ENCODE results near the gene FFAR3. TPM values are rescaled to one million over a fixed set of nuclear protein-coding genes. Genes with fewer than 3 reads are reported as not detected.

FFAR3 gene, protein sequence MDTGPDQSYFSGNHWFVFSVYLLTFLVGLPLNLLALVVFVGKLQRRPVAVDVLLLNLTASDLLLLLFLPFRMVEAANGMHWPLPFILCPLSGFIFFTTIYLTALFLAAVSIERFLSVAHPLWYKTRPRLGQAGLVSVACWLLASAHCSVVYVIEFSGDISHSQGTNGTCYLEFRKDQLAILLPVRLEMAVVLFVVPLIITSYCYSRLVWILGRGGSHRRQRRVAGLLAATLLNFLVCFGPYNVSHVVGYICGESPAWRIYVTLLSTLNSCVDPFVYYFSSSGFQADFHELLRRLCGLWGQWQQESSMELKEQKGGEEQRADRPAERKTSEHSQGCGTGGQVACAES
- total RNA-seq: 1 to 10 TPM; 1.4 to 5.1 TPM

DNA sequence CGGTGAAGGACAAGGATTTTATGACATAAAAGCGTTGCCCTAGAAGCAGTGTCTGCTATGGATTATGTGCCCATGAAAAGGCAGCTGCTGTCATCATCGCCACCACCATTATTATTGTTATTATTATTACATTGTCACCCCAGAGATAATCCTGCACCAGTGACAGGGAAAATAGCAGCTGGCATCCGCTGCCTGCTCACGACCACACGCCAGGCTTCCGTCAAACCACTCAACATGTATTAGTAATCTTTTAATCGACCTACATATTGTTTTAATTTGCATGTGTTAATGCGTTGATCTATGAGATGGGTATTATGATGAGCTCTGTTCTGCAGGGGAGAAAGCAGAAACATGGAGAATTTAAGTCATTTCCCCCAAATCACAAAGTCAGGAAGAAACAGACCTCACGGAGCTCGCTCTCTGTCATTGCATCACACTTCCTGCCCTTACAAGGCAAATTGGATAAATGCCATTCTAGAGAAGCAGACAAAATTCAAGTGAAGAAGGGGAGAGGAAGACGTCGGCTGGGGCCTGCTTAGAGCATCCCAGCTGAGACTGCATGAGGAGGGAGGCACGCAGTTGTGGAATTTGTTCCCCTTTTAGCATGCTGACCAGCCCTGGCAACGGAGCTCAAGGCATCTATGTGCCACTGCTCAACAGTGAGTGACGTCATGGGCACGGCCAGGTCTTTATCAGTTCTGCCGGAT is at the start of gene FFAR3:
TSS of gene FFAR3 (plus strand) at position 594 of the 707 bp plus-strand sequence. CDS start 431 bp downstream, outside the sequence.
- H3K36me3 Mint-ChIP-seq: no peaks in the 10 kb centered on the region
- DNase-seq (ENCODE audit: low spot score in 2 of 2): no peak
- peak within 1 kb of the TSS; percentile 83 to 94 for H3K27ac Mint-ChIP-seq
- H3K9me3 Mint-ChIP-seq: no peaks in the 10 kb centered on the region
- peak; percentile 32 to 62 for ATAC-seq

DNA sequence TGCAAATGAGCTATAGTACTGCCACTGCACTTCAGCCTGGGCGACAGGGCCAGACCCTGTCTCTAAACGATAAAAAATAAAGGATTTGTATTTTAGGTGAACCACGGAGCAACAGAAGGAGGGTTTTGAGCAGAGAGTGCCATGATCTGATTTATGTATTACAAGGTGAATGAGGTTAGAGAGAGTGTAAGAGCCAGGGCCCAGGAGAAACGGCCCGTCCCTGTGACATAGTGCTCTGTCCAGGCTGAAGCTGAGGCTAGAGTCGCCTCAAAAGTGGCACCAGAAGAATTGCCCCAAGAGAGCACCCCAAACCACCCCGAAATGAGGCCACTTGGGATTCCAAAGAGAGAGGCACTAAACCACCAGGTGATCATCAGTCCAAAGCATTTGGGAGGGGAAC is 49.4 kb upstream of the FFAR3 start:
- Mint-ChIP-seq H3K36me3 (no peaks in the 10 kb centered on the region), H3K27ac (no peak overlapping the region), H3K9me3 (no peaks in the 10 kb centered on the region)
- DNase-seq (ENCODE audit: low spot score in 2 of 2) (no peak), ATAC-seq (no peak)

DNA sequence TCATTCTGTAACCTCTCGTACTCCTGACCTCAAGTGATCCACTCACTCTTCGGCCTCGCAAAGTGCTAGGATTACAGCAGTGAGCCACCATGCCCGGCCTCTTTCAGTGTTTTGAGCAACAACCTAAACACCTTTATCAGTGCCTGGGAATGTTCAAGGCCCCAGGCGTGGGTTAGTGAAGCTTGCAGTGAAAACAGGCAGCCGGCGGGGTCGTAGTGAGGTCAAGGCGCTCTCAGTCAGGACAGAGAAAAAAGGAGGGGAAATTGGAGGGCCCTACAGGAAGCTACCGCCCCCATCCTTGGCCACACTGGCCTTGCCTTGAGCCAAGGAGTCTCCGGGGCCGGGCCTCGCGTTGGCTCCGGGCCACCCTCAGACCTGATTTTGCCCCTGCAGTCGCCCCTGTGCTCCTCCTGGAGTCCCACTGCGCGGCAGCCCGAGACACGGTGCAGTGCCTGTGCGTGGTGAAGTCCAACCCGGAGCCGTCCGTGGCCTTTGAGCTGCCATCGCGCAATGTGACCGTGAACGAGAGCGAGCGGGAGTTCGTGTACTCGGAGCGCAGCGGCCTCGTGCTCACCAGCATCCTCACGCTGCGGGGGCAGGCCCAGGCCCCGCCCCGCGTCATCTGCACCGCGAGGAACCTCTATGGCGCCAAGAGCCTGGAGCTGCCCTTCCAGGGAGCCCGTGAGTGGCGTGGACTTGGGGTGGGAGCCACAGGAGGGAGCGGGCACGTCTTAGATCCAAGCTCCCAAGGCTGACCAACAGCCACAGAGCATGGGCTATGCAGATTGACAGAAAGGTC is 48.6 kb upstream of the FFAR3 start:
- no peak overlapping the region for H3K27ac Mint-ChIP-seq

DNA sequence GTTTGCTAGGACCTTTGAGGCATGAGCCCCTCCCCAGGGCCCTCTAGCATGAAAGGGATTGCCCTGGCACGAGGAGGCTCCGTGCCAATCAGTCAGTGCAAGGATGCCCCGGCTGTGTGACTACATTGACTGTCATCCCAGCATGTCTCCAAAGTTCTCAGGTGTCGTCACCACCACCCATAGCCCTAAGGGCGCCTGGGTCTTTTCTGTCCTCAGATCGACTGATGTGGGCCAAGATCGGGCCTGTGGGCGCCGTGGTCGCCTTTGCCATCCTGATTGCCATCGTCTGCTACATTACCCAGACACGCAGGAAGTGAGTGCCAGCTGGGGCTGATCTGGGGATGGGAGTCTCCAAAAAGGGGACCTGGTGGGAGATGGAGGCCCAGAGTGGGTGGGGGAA is 47.9 kb upstream of the FFAR3 start:
- Mint-ChIP-seq H3K27ac (no peak overlapping the region), H3K36me3 (no peaks in the 10 kb centered on the region), H3K9me3 (no peaks in the 10 kb centered on the region)
- DNase-seq (ENCODE audit: low spot score in 2 of 2): no peak
- ATAC-seq: peak in 1 of 2 donors; percentile 62

More for the DNA sequence above, 48.6 kb upstream of the FFAR3 start:
- DNase-seq (ENCODE audit: low spot score in 2 of 2) (no peak), ATAC-seq (no peak)
- Mint-ChIP-seq H3K9me3 (no peaks in the 10 kb centered on the region), H3K36me3 (no peaks in the 10 kb centered on the region)

DNA sequence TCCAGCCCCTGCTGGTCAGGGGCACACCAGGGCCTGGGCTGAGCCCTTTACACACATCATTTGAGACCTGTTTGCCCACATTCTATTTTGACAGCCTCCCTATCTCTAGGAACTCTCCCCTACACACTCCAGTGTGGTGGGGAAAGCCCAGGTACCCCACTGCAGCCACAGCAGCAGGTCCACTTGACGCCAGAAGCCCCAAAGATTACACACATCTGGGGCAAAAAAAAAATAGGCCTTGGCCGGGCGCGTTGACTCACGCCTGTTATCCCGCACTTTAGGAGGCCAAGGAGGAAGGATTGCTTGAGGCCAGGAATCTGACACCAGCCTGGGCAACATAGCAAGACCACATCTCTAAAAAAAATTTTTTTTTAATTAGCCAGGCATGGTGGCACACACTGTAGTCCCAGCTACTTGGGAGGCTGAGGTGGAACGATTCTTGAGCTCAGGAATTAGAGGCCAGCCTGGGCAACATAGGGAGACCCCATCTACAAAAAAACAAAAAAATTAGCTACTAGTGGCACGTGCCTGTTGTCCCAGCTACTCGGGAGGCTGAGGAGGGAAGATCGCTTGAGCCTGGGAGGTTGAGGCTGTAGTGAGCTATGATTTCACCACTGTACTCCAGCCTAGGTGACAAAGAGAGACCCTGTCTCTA is 47.3 kb upstream of the FFAR3 start:
- peak overlapping the region; percentile 33 to 77 for H3K27ac Mint-ChIP-seq
- no peak for ATAC-seq
- H3K9me3 Mint-ChIP-seq: no peaks in the 10 kb centered on the region
- no peaks in the 10 kb centered on the region for H3K36me3 Mint-ChIP-seq
- DNase-seq (ENCODE audit: low spot score in 2 of 2): no peak

DNA sequence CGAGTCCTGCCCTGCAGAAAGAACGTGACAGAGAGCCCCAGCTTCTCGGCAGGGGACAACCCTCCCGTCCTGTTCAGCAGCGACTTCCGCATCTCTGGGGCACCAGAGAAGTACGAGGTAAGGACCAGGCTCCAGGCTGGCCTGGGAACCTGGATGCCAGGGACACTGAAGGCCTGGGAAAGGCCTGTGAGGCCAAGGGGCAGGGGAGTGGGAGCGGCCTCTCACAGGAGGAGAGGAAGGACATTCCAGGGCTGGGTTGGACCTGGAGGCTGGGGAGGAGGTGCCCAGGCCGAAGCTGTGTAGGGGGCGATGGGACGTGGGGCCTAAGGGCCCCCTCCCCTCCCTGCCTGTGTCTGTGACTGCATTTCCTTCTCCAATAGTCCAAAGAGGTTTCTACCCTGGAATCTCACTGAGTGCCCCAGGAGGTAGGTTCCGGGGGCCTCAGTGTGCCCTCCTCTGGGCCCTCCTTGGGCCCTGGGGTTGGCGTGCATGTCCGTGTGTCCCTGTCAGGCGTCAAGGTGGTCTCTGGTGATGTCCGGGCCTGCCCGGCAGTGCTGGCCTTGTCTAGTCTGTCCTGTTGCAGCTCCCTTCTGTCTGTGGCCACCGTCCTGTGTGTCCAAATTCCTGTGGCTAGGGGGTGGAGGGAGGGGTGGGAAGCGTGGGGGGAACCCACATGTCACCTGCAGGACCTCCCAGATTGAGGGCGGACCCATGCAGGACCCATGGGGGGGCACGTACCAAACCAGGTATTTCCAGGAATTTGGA is 46.2 kb upstream of the FFAR3 start:
- Mint-ChIP-seq H3K36me3 (no peaks in the 10 kb centered on the region), H3K9me3 (no peaks in the 10 kb centered on the region), H3K27ac (peak overlapping the region in 1 of 2 donors; percentile 33)
- DNase-seq (ENCODE audit: low spot score in 2 of 2): no peak
- no peak for ATAC-seq

DNA sequence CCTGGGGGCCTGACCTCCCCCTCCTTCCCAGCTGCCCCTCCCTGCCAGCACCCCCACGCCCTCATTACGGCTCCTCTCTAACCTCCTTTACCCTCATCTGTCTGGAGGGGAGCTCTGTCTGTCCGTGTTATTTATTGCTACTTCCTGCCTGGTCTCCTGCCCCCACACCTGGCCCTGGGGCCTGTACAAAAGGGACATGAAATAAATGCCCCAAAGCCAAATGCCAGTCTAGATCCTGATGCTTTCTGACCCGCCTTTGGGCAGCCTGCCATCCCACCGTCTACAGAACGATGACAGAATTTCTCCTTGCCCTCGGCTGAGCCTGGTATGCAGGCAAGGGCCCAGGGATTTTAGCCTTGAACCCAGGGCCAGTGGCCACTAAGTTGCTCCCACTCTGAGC is 44.7 kb upstream of the FFAR3 start:
- no peak overlapping the region for H3K27ac Mint-ChIP-seq
- no peak for ATAC-seq
- H3K36me3 Mint-ChIP-seq: no peaks in the 10 kb centered on the region
- no peak for DNase-seq (ENCODE audit: low spot score in 2 of 2)
- H3K9me3 Mint-ChIP-seq: no peaks in the 10 kb centered on the region

DNA sequence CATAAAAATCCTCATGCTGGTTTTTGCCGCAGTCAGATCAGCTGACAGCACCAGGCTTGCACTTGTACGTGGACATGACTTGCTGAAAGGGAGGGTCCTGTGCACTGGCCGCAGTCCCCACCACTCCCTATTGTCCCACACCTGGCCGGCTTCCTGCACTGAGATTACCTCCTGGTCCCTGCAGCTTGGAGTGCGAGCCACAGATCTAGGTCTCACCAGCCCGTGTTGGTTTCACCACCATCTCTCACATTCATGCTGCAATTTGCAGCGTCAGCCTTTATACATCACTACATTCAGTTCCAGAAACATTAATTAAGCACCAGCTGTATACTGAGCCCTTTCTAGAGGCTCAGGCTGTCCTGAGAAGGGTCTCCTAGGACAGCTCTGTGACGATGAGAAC is 44.2 kb upstream of the FFAR3 start:
- DNase-seq (ENCODE audit: low spot score in 2 of 2): no peak
- H3K36me3 Mint-ChIP-seq: no peaks in the 10 kb centered on the region
- H3K9me3 Mint-ChIP-seq: no peaks in the 10 kb centered on the region
- H3K27ac Mint-ChIP-seq: no peak overlapping the region
- no peak for ATAC-seq

DNA sequence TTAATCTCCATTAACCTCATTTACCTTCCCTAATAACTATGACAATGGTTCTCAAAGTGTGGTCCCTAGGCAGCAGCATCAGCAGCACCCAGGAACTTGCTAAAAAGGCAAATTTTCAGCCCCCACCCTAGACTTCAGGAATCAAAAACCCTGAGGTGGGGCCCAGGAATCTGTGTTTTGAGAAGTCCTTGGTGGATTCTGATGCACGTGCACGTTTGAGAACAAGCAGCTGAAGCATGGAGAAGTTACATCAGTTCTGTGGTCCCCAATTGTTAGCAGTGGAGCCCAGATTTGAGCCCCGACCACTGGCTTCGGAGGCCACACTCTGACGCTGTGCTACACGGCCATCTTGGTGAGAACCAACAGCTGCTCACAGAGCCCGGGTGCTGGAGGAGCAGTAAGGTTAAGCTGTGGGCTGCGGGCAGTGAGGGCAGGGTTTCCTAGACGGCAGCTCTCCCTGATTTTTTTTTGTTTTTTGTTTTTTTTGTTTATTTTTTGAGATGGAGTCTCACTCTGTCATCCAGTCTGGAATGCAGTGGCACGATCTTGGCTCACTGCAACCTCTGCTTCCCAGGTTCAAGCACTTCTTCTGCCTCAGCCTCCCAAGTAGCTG is 43.3 kb upstream of the FFAR3 start:
- no peak overlapping the region for H3K27ac Mint-ChIP-seq
- no peak for DNase-seq (ENCODE audit: low spot score in 2 of 2)
- H3K36me3 Mint-ChIP-seq: no peaks in the 10 kb centered on the region
- ATAC-seq: no peak
- no peaks in the 10 kb centered on the region for H3K9me3 Mint-ChIP-seq

DNA sequence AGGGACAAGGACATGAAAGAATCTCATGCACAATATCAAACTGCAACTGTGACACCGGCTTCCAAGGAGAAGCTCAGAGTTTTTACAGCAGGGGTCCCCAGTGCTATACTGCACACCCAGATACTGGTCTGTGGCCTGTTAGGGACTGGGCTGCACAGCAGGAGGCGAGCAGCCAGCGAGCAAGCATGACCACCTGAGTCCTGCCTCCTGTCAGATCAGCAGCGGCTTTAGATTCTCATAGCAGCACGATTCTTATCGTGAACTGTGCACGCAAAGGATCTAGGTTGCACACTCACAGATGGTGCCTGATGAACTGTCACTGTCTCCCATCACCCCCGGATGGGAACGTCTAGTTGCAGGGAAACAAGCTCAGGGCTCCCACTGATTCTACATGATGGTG is 42.4 kb upstream of the FFAR3 start:
- DNase-seq (ENCODE audit: low spot score in 2 of 2) (no peak), ATAC-seq (no peak)
- no peaks in the 10 kb centered on the region for H3K9me3 Mint-ChIP-seq
- no peaks in the 10 kb centered on the region for H3K36me3 Mint-ChIP-seq
- H3K27ac Mint-ChIP-seq: no peak overlapping the region

DNA sequence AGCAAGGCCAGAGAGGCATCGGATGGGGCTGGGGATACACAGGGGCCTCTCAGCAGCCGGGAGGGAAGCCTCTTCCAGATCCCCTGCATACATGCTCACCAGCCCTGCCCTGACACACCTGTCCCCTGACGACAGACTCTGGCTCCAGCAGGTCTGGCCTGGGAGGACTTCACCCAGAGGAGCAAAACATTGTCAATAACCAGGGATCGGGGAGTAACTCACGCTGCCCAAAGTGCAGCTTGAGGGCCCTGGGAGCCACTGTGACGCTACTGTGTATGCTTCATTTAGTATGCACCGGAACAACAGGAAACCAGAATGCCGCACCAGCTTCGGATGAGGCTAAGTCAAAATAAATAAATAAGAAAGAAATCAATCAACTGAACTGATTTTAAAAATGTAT is 41.7 kb upstream of the FFAR3 start:
- no peak overlapping the region for H3K27ac Mint-ChIP-seq
- no peak for ATAC-seq
- H3K9me3 Mint-ChIP-seq: no peaks in the 10 kb centered on the region
- DNase-seq (ENCODE audit: low spot score in 2 of 2): no peak
- H3K36me3 Mint-ChIP-seq: no peaks in the 10 kb centered on the region

DNA sequence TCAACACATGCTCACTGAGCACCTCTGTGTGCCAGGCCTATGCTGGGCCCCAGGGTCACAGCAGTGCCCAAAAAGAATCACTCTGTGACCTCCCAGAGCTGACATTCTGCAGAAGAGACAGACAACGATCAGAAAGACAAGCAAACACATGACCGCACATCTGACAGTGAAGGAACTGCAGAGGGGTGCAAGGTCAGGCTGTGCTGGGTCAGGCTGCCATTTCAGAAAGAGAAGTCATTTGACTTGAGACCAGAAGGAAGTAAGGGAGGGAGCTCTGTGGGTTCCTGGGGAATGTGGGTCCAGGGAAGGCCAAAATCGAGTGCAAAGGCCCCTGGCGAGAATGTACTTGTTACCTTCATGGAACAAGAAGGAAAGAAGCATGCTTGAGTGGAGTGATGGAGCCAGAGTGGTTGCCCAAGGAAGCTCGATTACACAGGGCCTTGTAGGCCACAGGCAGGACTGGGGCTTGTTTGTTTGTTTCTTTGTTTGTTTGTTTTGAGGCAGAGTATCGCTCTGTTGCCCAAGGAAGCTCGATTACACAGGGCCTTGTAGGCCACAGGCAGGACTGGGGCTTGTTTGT is 40.7 kb upstream of the FFAR3 start:
- ATAC-seq (no peak), DNase-seq (ENCODE audit: low spot score in 2 of 2) (no peak)
- H3K27ac Mint-ChIP-seq: no peak overlapping the region
- H3K36me3 Mint-ChIP-seq: no peaks in the 10 kb centered on the region
- no peaks in the 10 kb centered on the region for H3K9me3 Mint-ChIP-seq

DNA sequence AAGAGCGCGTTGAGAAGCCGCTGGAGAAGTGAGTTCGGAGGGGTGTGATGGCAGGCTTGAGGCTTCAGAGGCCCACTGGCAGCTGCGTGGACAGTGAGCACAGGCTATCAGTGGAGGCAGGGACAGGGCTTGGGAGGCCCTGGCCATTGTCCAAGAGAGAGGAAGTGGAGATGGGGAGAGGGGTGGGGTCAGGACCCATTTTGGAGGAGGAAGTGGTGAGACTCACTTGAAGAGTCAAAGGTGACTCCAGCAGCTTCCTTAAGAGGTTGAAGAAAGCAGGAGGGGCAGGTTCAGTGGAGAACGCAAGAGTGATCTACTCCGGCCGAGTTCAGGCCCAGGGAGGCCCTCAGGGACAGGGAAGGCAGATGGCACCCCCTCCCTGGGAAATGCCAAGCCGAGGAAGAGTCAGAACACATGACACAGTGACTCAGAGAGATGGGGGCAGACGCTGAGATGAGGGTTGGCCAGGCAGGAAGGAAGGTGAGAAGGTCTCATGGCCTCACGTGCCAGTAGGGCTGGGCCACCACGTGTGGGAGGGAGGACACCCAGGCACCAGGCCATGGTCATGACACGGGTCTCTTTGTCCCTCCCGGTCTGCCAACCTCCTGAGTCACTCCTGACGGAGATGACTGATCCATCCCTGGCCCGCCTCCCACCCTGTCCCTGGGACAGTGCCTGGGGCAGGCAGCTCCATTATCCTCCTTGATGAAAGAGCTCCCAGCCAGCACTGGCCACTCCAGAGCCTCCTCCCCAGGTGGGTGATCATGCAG is 39.4 kb upstream of the FFAR3 start:
- Mint-ChIP-seq H3K27ac (peak overlapping the region; percentile 7 to 28), H3K9me3 (no peaks in the 10 kb centered on the region), H3K36me3 (no peaks in the 10 kb centered on the region)
- DNase-seq (ENCODE audit: low spot score in 2 of 2) (no peak), ATAC-seq (peak in 1 of 2 donors; percentile 85)

DNA sequence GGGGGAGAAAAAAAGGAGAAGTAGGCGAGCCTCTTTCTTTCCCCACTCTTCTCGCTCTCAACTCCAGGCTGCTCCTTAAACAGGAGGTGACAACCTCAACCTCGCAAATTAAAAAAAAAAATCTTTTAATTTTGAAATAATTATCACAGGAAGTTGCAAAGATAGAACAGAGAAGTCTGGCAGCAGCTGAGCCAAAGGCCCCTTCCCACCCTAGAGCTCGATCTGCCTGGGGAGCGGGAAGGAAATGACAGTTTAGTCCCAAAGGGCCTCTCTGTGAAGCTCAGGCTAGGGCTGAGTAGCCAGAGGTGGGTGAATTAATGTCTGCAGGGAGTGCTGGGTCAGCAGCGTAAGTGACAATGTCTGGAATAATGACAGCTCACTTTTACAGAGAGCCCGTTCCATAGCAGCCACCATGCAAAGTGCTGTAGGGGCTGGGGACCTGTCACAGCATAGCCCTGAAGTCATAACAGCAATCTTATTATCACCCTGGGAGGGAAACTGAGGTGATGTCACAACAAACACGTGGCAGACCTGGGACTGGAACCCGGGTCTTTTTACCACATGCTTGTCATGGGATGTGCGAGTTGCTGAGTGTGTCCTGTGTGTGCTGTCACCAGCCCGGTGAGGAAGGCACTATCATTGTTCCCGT is 38.1 kb upstream of the FFAR3 start:
- DNase-seq (ENCODE audit: low spot score in 2 of 2): no peak
- H3K27ac Mint-ChIP-seq: no peak overlapping the region
- no peaks in the 10 kb centered on the region for H3K36me3 Mint-ChIP-seq
- no peaks in the 10 kb centered on the region for H3K9me3 Mint-ChIP-seq
- ATAC-seq: no peak
